Measurements from ENCODE around the gene KNG1. TPM values are rescaled to one million over a fixed set of nuclear protein-coding genes. Genes with fewer than 3 reads are reported as not detected.

Gene KNG1
- total RNA-seq (not detected), polyA plus RNA-seq (not detected)

GRCh38 chr3:186717039-186717457 is at the start of gene KNG1:
KNG1 (plus strand) TSS chr3:186717359; CDS start chr3:186717543, 184 bp downstream.
- Mint-ChIP-seq H3K9me3 (peaks cover 0 to 1% (median 0%) of the 10 kb centered on the region in 7 donors), H3K4me3 (no peak within 1 kb of the TSS), H3K4me1 (no peaks in the 10 kb centered on the region), H3K27ac (no peak within 1 kb of the TSS), H3K36me3 (no peaks in the 10 kb centered on the region), H3K27me3 (peaks cover 14% of the 10 kb centered on the region)
- Histone ChIP-seq H3K4me3 (ENCODE audit: low read depth, low read length) (no peak within 1 kb of the TSS), H3K27ac (ENCODE audit: insufficient read depth, low read length, poor library complexity, severe bottlenecking) (no peak within 1 kb of the TSS), H3K36me3 (ENCODE audit: control insufficient read depth, insufficient read depth, low read length) (no peaks in the 10 kb centered on the region), H3K27me3 (ENCODE audit: control insufficient read depth, insufficient read depth, low read length) (no peaks in the 10 kb centered on the region), H3K9me3 (ENCODE audit: control insufficient read depth in 2 of 2, low read length in 2 of 2) (no peaks in the 10 kb centered on the region), H3K4me1 (ENCODE audit: control insufficient read depth, insufficient read depth, low read length, poor library complexity, severe bottlenecking) (no peaks in the 10 kb centered on the region)
- DNase-seq (no peak), ATAC-seq (ENCODE audit: low read depth in 2 of 2) (no peak)

DNA sequence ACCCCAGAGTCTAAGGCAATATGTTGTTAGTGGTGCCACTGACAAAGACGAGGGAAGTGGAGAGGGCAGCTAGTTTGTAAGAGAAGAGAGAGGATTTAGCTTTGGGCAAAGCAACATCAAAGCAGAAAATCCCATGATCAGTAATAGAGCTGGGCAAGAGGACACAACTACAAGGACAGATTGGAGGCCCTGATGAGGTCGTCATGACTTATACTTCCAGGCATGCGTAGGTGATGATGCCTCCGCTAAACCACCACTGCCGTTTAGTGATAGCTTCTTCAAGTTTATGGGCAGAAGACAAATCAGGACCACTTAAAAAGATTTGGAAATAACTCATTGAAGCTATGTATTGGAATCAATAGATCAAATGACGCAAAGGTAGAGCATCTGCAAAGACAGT is 48.7 kb upstream of the KNG1 start:
- Histone ChIP-seq H3K27me3 (ENCODE audit: control insufficient read depth, insufficient read depth, low read length) (peaks cover 3% of the 10 kb centered on the region), H3K4me1 (ENCODE audit: control insufficient read depth, insufficient read depth, low read length, poor library complexity, severe bottlenecking) (no peaks in the 10 kb centered on the region), H3K27ac (ENCODE audit: insufficient read depth, low read length, poor library complexity, severe bottlenecking) (no peak overlapping the region), H3K36me3 (ENCODE audit: control insufficient read depth, insufficient read depth, low read length) (no peaks in the 10 kb centered on the region), H3K4me3 (ENCODE audit: low read depth, low read length) (no peak overlapping the region), H3K9me3 (ENCODE audit: control insufficient read depth in 2 of 2, low read length in 2 of 2) (no peaks in the 10 kb centered on the region)
- ATAC-seq (ENCODE audit: low read depth in 2 of 2): no peak
- H3K4me1 Mint-ChIP-seq: peaks cover 0 to 7% (median 3%) of the 10 kb centered on the region in 4 donors
- H3K27me3 Mint-ChIP-seq: peaks cover 14% of the 10 kb centered on the region
- no peaks in the 10 kb centered on the region for H3K36me3 Mint-ChIP-seq
- H3K4me3 Mint-ChIP-seq: no peak overlapping the region
- H3K9me3 Mint-ChIP-seq: peaks cover 0 to 1% (median 0%) of the 10 kb centered on the region in 7 donors
- no peak overlapping the region for H3K27ac Mint-ChIP-seq
- no peak for DNase-seq

DNA sequence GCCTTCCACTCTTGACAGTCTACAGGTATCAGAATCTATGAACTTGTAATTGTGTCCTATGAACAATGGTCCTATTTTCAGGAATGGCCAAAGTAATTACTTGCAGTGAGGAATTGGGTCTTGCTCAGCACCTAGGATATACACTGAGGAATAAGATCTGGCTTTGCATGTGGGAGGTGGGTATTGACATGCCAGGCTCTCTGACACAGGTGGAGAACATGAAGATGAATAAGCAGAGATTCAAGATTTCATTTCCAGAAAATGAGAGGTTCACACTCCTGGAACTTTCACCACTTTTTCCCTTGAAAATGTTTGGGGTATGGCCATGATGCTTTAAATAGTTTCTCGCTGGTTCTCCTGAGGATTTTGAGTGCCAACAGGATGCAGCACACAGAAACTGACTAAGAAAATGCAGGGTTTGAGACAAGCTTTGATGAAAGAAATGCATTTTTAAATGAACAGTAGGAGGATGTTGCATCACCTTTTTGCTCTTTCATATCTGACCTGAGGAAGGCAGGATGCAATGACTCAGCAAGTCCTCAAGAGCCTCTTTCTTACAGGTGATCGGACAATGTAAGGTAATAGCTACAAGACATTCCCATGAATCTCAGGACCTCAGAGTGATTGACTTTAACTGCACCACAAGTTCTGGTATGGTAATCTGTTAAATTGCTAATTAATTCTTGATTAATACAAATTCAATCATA is 47.6 kb upstream of the KNG1 start:
- Histone ChIP-seq H3K4me3 (ENCODE audit: low read depth, low read length) (no peak overlapping the region), H3K4me1 (ENCODE audit: control insufficient read depth, insufficient read depth, low read length, poor library complexity, severe bottlenecking) (no peaks in the 10 kb centered on the region), H3K27ac (ENCODE audit: insufficient read depth, low read length, poor library complexity, severe bottlenecking) (no peak overlapping the region), H3K36me3 (ENCODE audit: control insufficient read depth, insufficient read depth, low read length) (no peaks in the 10 kb centered on the region), H3K27me3 (ENCODE audit: control insufficient read depth, insufficient read depth, low read length) (peaks cover 3% of the 10 kb centered on the region), H3K9me3 (ENCODE audit: control insufficient read depth in 2 of 2, low read length in 2 of 2) (no peaks in the 10 kb centered on the region)
- peaks cover 0 to 7% (median 3%) of the 10 kb centered on the region in 4 donors for H3K4me1 Mint-ChIP-seq
- peaks cover 16% of the 10 kb centered on the region for H3K27me3 Mint-ChIP-seq
- H3K27ac Mint-ChIP-seq: peak overlapping the region in 1 of 3 donors; percentile 28
- no peak overlapping the region for H3K4me3 Mint-ChIP-seq
- peak in 1 of 3 donors; percentile 65 for DNase-seq
- peaks cover 0 to 1% (median 0%) of the 10 kb centered on the region in 7 donors for H3K9me3 Mint-ChIP-seq
- no peaks in the 10 kb centered on the region for H3K36me3 Mint-ChIP-seq
- ATAC-seq (ENCODE audit: low read depth in 2 of 2): no peak

DNA sequence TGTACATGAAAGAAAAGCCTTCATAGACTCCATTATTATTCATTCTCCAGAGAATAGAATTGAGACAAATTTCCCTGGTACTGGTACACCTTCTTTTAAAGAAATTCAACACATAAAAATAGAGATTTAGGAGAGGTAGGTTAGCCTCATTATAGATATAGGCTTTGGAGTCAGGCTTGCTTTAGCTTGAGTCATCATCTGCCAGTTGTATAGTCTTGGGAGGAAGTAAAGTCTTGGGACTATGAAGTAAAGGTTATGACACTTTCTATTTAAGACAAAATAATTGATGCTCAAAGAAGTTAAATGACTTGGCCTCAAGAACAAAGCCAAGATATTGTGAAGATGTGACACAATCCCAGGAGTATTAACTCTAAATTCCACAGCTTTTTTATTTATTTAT is 47.0 kb upstream of the KNG1 start:
- H3K36me3 ChIP-seq (ENCODE audit: control insufficient read depth, insufficient read depth, low read length): no peaks in the 10 kb centered on the region
- Mint-ChIP-seq H3K27ac (no peak overlapping the region), H3K4me1 (peaks cover 0 to 7% (median 3%) of the 10 kb centered on the region in 4 donors), H3K27me3 (peaks cover 20% of the 10 kb centered on the region), H3K4me3 (no peak overlapping the region), H3K9me3 (peaks cover 0 to 2% (median 0%) of the 10 kb centered on the region in 7 donors), H3K36me3 (no peaks in the 10 kb centered on the region)
- ATAC-seq (ENCODE audit: low read depth in 2 of 2) (no peak), DNase-seq (no peak)
- H3K4me1 ChIP-seq (ENCODE audit: control insufficient read depth, insufficient read depth, low read length, poor library complexity, severe bottlenecking): no peaks in the 10 kb centered on the region
- peaks cover 6% of the 10 kb centered on the region for H3K27me3 ChIP-seq (ENCODE audit: control insufficient read depth, insufficient read depth, low read length)
- no peak overlapping the region for H3K4me3 ChIP-seq (ENCODE audit: low read depth, low read length)
- no peaks in the 10 kb centered on the region for H3K9me3 ChIP-seq (ENCODE audit: control insufficient read depth in 2 of 2, low read length in 2 of 2)
- H3K27ac ChIP-seq (ENCODE audit: insufficient read depth, low read length, poor library complexity, severe bottlenecking): no peak overlapping the region

DNA sequence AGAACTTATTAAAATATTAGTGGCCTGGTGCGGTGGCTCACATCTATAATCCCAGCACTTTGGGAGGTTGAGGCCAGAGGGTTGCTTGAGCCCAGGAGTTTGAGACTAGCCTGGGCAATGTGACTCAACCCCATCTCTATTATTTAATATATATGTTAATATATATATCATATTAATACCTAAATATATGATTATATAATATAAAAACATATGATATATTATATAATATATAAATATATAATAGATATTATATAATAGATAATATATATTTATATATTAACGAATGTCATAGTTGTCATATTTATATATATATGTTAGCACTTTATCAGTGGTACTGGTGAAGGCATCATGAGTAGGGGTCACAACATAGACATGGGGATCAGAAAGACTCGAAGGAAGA is 46.1 kb upstream of the KNG1 start:
- Histone ChIP-seq H3K4me3 (ENCODE audit: low read depth, low read length) (no peak overlapping the region), H3K27ac (ENCODE audit: insufficient read depth, low read length, poor library complexity, severe bottlenecking) (no peak overlapping the region), H3K27me3 (ENCODE audit: control insufficient read depth, insufficient read depth, low read length) (peaks cover 8% of the 10 kb centered on the region), H3K36me3 (ENCODE audit: control insufficient read depth, insufficient read depth, low read length) (no peaks in the 10 kb centered on the region), H3K9me3 (ENCODE audit: control insufficient read depth in 2 of 2, low read length in 2 of 2) (no peaks in the 10 kb centered on the region), H3K4me1 (ENCODE audit: control insufficient read depth, insufficient read depth, low read length, poor library complexity, severe bottlenecking) (no peaks in the 10 kb centered on the region)
- H3K9me3 Mint-ChIP-seq: peaks cover 0 to 2% (median 0%) of the 10 kb centered on the region in 7 donors
- ATAC-seq (ENCODE audit: low read depth in 2 of 2) (no peak), DNase-seq (no peak)
- H3K27ac Mint-ChIP-seq: no peak overlapping the region
- no peaks in the 10 kb centered on the region for H3K36me3 Mint-ChIP-seq
- peaks cover 22% of the 10 kb centered on the region for H3K27me3 Mint-ChIP-seq
- H3K4me1 Mint-ChIP-seq: peaks cover 0 to 7% (median 3%) of the 10 kb centered on the region in 4 donors
- no peak overlapping the region for H3K4me3 Mint-ChIP-seq

- H3K27me3 ChIP-seq (ENCODE audit: control insufficient read depth, insufficient read depth, low read length): peaks cover 18% of the 10 kb centered on the region
- no peaks in the 10 kb centered on the region for H3K9me3 ChIP-seq (ENCODE audit: control insufficient read depth in 2 of 2, low read length in 2 of 2)
- peaks cover 61% of the 10 kb centered on the region for H3K27me3 Mint-ChIP-seq
- DNase-seq (no peak), ATAC-seq (ENCODE audit: low read depth in 2 of 2) (no peak)
- no peak overlapping the region for H3K27ac ChIP-seq (ENCODE audit: insufficient read depth, low read length, poor library complexity, severe bottlenecking)
- no peak overlapping the region for H3K27ac Mint-ChIP-seq
- no peak overlapping the region for H3K4me3 Mint-ChIP-seq
- H3K4me3 ChIP-seq (ENCODE audit: low read depth, low read length): no peak overlapping the region
- H3K36me3 ChIP-seq (ENCODE audit: control insufficient read depth, insufficient read depth, low read length): no peaks in the 10 kb centered on the region
- H3K4me1 Mint-ChIP-seq: no peaks in the 10 kb centered on the region
- no peaks in the 10 kb centered on the region for H3K4me1 ChIP-seq (ENCODE audit: control insufficient read depth, insufficient read depth, low read length, poor library complexity, severe bottlenecking)
- H3K36me3 Mint-ChIP-seq: no peaks in the 10 kb centered on the region
- peaks cover 0 to 2% (median 0%) of the 10 kb centered on the region in 7 donors for H3K9me3 Mint-ChIP-seq
Observed at GRCh38 chr3:186678604-186679003, 38.6 kb upstream of the KNG1 start.

- no peak overlapping the region for H3K4me3 Mint-ChIP-seq
- DNase-seq: no peak
- Histone ChIP-seq H3K4me1 (ENCODE audit: control insufficient read depth, insufficient read depth, low read length, poor library complexity, severe bottlenecking) (no peaks in the 10 kb centered on the region), H3K4me3 (ENCODE audit: low read depth, low read length) (no peak overlapping the region), H3K9me3 (ENCODE audit: control insufficient read depth in 2 of 2, low read length in 2 of 2) (no peaks in the 10 kb centered on the region), H3K27me3 (ENCODE audit: control insufficient read depth, insufficient read depth, low read length) (peaks cover 18% of the 10 kb centered on the region), H3K27ac (ENCODE audit: insufficient read depth, low read length, poor library complexity, severe bottlenecking) (no peak overlapping the region), H3K36me3 (ENCODE audit: control insufficient read depth, insufficient read depth, low read length) (no peaks in the 10 kb centered on the region)
- no peaks in the 10 kb centered on the region for H3K36me3 Mint-ChIP-seq
- H3K27ac Mint-ChIP-seq: peak overlapping the region in 1 of 3 donors; percentile 42
- ATAC-seq (ENCODE audit: low read depth in 2 of 2): no peak
- no peaks in the 10 kb centered on the region for H3K4me1 Mint-ChIP-seq
- peaks cover 57% of the 10 kb centered on the region for H3K27me3 Mint-ChIP-seq
- H3K9me3 Mint-ChIP-seq: peaks cover 0 to 2% (median 0%) of the 10 kb centered on the region in 7 donors
Observed at GRCh38 chr3:186679151-186679550, 38.0 kb upstream of the KNG1 start.

DNA sequence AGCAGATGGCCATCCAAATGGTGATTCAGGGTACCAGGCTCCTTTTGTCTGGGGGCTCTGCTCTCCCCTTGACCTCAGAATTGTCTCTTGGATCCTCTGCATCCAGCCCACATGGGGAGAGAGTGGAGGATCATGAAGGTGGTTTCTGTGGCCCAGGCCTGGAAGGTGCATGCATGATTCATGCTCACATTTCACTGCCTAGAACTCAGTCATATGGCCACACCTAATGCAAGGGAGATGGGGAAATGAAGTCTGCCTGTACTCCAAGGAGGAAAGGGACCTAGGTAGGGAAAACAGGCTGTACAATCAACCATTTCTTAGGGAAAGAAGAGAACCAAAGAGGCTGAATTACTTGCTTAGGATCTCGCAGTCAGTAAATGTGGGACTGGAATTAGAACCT is 36.3 kb upstream of the KNG1 start:
- no peak overlapping the region for H3K27ac Mint-ChIP-seq
- H3K27me3 Mint-ChIP-seq: peaks cover 57% of the 10 kb centered on the region

More for the DNA sequence above, 36.3 kb upstream of the KNG1 start:
- H3K4me1 ChIP-seq (ENCODE audit: control insufficient read depth, insufficient read depth, low read length, poor library complexity, severe bottlenecking): no peaks in the 10 kb centered on the region
- no peaks in the 10 kb centered on the region for H3K36me3 ChIP-seq (ENCODE audit: control insufficient read depth, insufficient read depth, low read length)
- no peak for DNase-seq
- ATAC-seq (ENCODE audit: low read depth in 2 of 2): no peak
- H3K27ac ChIP-seq (ENCODE audit: insufficient read depth, low read length, poor library complexity, severe bottlenecking): no peak overlapping the region
- no peaks in the 10 kb centered on the region for H3K9me3 ChIP-seq (ENCODE audit: control insufficient read depth in 2 of 2, low read length in 2 of 2)
- H3K27me3 ChIP-seq (ENCODE audit: control insufficient read depth, insufficient read depth, low read length): peaks cover 15% of the 10 kb centered on the region
- H3K4me3 ChIP-seq (ENCODE audit: low read depth, low read length): no peak overlapping the region
- Mint-ChIP-seq H3K4me1 (no peaks in the 10 kb centered on the region), H3K9me3 (peaks cover 0 to 10% (median 5%) of the 10 kb centered on the region in 7 donors), H3K4me3 (no peak overlapping the region), H3K36me3 (no peaks in the 10 kb centered on the region)

Measured in CD4-positive, CD25-positive, alpha-beta regulatory T cell (primary cell).